ENCODE measurements around the gene NTF3.
A peak's percentile ranks its signal among the peaks of the same experiment; 100 is the strongest.

The NTF3 gene

GRCh38 chr12:5439371-5439771, 7.5 kb downstream of the NTF3 start:
- Histone ChIP-seq H3K9me2 (replicated peaks; ENCODE audit: low read depth, low read length) (no peaks in the 10 kb centered on the region), H3K4me2 (ENCODE audit: low read depth, low read length, poor library complexity, severe bottlenecking) (no peak overlapping the region), H3K79me2 (ENCODE audit: insufficient read depth, low read length) (no peaks in the 10 kb centered on the region), H3K27me3 (ENCODE audit: insufficient read depth, low read length, poor library complexity, severe bottlenecking) (no peaks in the 10 kb centered on the region), H3K9me3 (ENCODE audit: insufficient read depth, low read depth, low read length) (no peaks in the 10 kb centered on the region), H3K9ac (ENCODE audit: low read depth, low read length, poor library complexity, severe bottlenecking) (no peak overlapping the region), H4K20me1 (ENCODE audit: insufficient read depth, low read length, poor library complexity, severe bottlenecking) (no peaks in the 10 kb centered on the region), H3K36me3 (ENCODE audit: insufficient read depth, low read length) (no peaks in the 10 kb centered on the region), H3K4me1 (ENCODE audit: insufficient read depth, low read length, poor library complexity, severe bottlenecking) (no peaks in the 10 kb centered on the region), H3F3A (ENCODE audit: low read depth) (no peaks in the 10 kb centered on the region), H2AFZ (ENCODE audit: low read length) (no peak overlapping the region), H3K4me3 (ENCODE audit: low read length, poor library complexity, severe bottlenecking) (no peak overlapping the region)
- TF ChIP-seq EZH2phosphoT487 (IDR thresholded peaks at IDR 0.05; ENCODE audit: borderline replicate concordance) (no peak), CTCF (conservative IDR thresholded peaks at IDR 0.05; ENCODE audit: low read length) (peak; percentile 31; the same call in 1 of the 2 replicates)

GRCh38 chr12:5439788-5440300, 7.9 kb downstream of the NTF3 start:
- no peaks in the 10 kb centered on the region for H3K27me3 ChIP-seq (ENCODE audit: insufficient read depth, low read length, poor library complexity, severe bottlenecking)
- no peaks in the 10 kb centered on the region for H3K9me3 ChIP-seq (ENCODE audit: insufficient read depth, low read depth, low read length)
- H3K36me3 ChIP-seq (ENCODE audit: insufficient read depth, low read length) = no peaks in the 10 kb centered on the region
- H3K9me2 ChIP-seq (replicated peaks; ENCODE audit: low read depth, low read length) = no peaks in the 10 kb centered on the region
- H3F3A ChIP-seq (ENCODE audit: low read depth) = no peaks in the 10 kb centered on the region
- no peak for TF ChIP-seq EZH2phosphoT487 (IDR thresholded peaks at IDR 0.05; ENCODE audit: borderline replicate concordance)
- TF ChIP-seq CTCF (conservative IDR thresholded peaks at IDR 0.05; ENCODE audit: low read length) = no peak
- no peak overlapping the region for H3K4me3 ChIP-seq (ENCODE audit: low read length, poor library complexity, severe bottlenecking)
- no peak overlapping the region for H2AFZ ChIP-seq (ENCODE audit: low read length)
- H3K79me2 ChIP-seq (ENCODE audit: insufficient read depth, low read length) = no peaks in the 10 kb centered on the region
- no peak overlapping the region for H3K4me2 ChIP-seq (ENCODE audit: low read depth, low read length, poor library complexity, severe bottlenecking)
- no peaks in the 10 kb centered on the region for H4K20me1 ChIP-seq (ENCODE audit: insufficient read depth, low read length, poor library complexity, severe bottlenecking)
- no peaks in the 10 kb centered on the region for H3K4me1 ChIP-seq (ENCODE audit: insufficient read depth, low read length, poor library complexity, severe bottlenecking)
- no peak overlapping the region for H3K9ac ChIP-seq (ENCODE audit: low read depth, low read length, poor library complexity, severe bottlenecking)

DNA sequence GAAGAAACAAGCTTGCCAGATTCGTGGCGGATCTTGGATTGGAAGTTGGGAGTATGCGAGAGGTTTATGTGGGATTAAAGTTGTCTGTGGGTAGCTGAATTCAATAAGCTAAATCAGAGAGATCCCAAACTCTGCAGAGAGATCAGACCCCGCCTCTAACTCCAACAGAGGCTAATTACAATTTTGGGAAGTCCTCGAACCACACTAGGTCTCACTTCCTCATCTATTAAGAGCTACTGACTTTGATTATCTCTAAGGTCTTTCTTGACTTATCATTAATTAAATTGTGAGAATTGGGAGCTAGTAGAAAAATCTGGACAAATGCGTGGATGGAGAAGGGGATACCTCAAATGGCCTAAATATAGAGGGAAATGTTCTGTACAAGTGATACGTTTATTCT, 9.1 kb downstream of the NTF3 start:
- no peaks in the 10 kb centered on the region for H3K9me2 ChIP-seq (replicated peaks; ENCODE audit: low read depth, low read length)
- no peak overlapping the region for H3K4me2 ChIP-seq (ENCODE audit: low read depth, low read length, poor library complexity, severe bottlenecking)
- H2AFZ ChIP-seq (ENCODE audit: low read length) = no peak overlapping the region
- H3K9ac ChIP-seq (ENCODE audit: low read depth, low read length, poor library complexity, severe bottlenecking) = no peak overlapping the region
- no peaks in the 10 kb centered on the region for H3F3A ChIP-seq (ENCODE audit: low read depth)
- H3K36me3 ChIP-seq (ENCODE audit: insufficient read depth, low read length) = no peaks in the 10 kb centered on the region
- no peaks in the 10 kb centered on the region for H3K27me3 ChIP-seq (ENCODE audit: insufficient read depth, low read length, poor library complexity, severe bottlenecking)
- no peaks in the 10 kb centered on the region for H3K9me3 ChIP-seq (ENCODE audit: insufficient read depth, low read depth, low read length)
- TF ChIP-seq CTCF (conservative IDR thresholded peaks at IDR 0.05; ENCODE audit: low read length) = no peak
- no peak for TF ChIP-seq EZH2phosphoT487 (IDR thresholded peaks at IDR 0.05; ENCODE audit: borderline replicate concordance)
- H3K4me3 ChIP-seq (ENCODE audit: low read length, poor library complexity, severe bottlenecking) = no peak overlapping the region
- no peaks in the 10 kb centered on the region for H4K20me1 ChIP-seq (ENCODE audit: insufficient read depth, low read length, poor library complexity, severe bottlenecking)
- no peaks in the 10 kb centered on the region for H3K79me2 ChIP-seq (ENCODE audit: insufficient read depth, low read length)
- H3K4me1 ChIP-seq (ENCODE audit: insufficient read depth, low read length, poor library complexity, severe bottlenecking) = no peaks in the 10 kb centered on the region

All from Loucy (cell line).